ENCODE data around the gene LRRTM1. TPM values are rescaled to one million over a fixed set of nuclear protein-coding genes. Genes with fewer than 3 reads are reported as not detected.

The LRRTM1 gene
- total RNA-seq, 1 donor from 2014 or later = 6.7 TPM

- Histone ChIP-seq H3K4me1 (no peaks in the 10 kb centered on the region), H3K9me3 (no peaks in the 10 kb centered on the region), H3K27ac (no peak overlapping the region), H3K27me3 (no peaks in the 10 kb centered on the region), H3K4me3 (no peak overlapping the region), H3K36me3 (no peaks in the 10 kb centered on the region)
- no peak for TF ChIP-seq CTCF (IDR thresholded peaks at IDR 0.05)
- intact Hi-C loops (cut with DNase I) = no loop called here
- no peak for DNase-seq (ENCODE audit: low spot score in 2 of 2)
These were observed 34.2 kb upstream of the LRRTM1 start for GRCh38 chr2:80338794-80339193.

GRCh38 chr2:80335411-80335810, 30.9 kb upstream of the LRRTM1 start:
- intact Hi-C loops (cut with DNase I) = no loop called here
- H3K27me3 ChIP-seq = no peaks in the 10 kb centered on the region
- no peak overlapping the region for H3K4me3 ChIP-seq
- H3K4me1 ChIP-seq = no peaks in the 10 kb centered on the region
- no peak overlapping the region for H3K27ac ChIP-seq
- DNase-seq (ENCODE audit: low spot score in 2 of 2) = no peak
- H3K9me3 ChIP-seq = no peaks in the 10 kb centered on the region
- no peaks in the 10 kb centered on the region for H3K36me3 ChIP-seq
- TF ChIP-seq CTCF (IDR thresholded peaks at IDR 0.05) = no peak

- Histone ChIP-seq H3K36me3 (no peaks in the 10 kb centered on the region), H3K27ac (no peak overlapping the region), H3K9me3 (no peaks in the 10 kb centered on the region), H3K27me3 (no peaks in the 10 kb centered on the region), H3K4me1 (no peaks in the 10 kb centered on the region), H3K4me3 (no peak overlapping the region)
- DNase-seq (ENCODE audit: low spot score in 2 of 2) = no peak
- intact Hi-C loops (cut with DNase I) = no loop called here
- TF ChIP-seq CTCF (IDR thresholded peaks at IDR 0.05) = no peak
These were observed 29.3 kb upstream of the LRRTM1 start for GRCh38 chr2:80333886-80334285.

GRCh38 chr2:80330527-80331450, 26.2 kb upstream of the LRRTM1 start:
- Histone ChIP-seq H3K27me3 (no peaks in the 10 kb centered on the region), H3K36me3 (no peaks in the 10 kb centered on the region), H3K9me3 (no peaks in the 10 kb centered on the region), H3K27ac (no peak overlapping the region), H3K4me3 (no peak overlapping the region), H3K4me1 (no peaks in the 10 kb centered on the region)
- intact Hi-C loops (cut with DNase I) = no loop called here
- TF ChIP-seq CTCF (IDR thresholded peaks at IDR 0.05) = no peak
- DNase-seq (ENCODE audit: low spot score in 2 of 2) = no peak

GRCh38 chr2:80329491-80329890, 24.9 kb upstream of the LRRTM1 start:
- H3K27ac ChIP-seq = no peak overlapping the region
- H3K4me1 ChIP-seq = no peaks in the 10 kb centered on the region
- H3K27me3 ChIP-seq = no peaks in the 10 kb centered on the region
- no peak overlapping the region for H3K4me3 ChIP-seq
- no peak for TF ChIP-seq CTCF (IDR thresholded peaks at IDR 0.05)
- DNase-seq (ENCODE audit: low spot score in 2 of 2) = no peak
- H3K9me3 ChIP-seq = no peaks in the 10 kb centered on the region
- no peaks in the 10 kb centered on the region for H3K36me3 ChIP-seq
- intact Hi-C loops (cut with DNase I) = no loop called here

Measured in ascending aorta (tissue), 2 donors.